Mesenchymal stem cell (in vitro differentiated cells and primary cell): ENCODE measurements around the gene PGGHG.

Source experiments
- DNase-seq: peaks from one replicate; pipeline ENCODE4 v3.0.0-alpha.2; 2013
- H2AFZ ChIP-seq: one replicate; pipeline ENCODE4 v1.6.1; 2013; ENCODE audit warnings: low read depth, mild to moderate bottlenecking, control low read depth, inconsistent platforms, low read length, moderate library complexity
- H2AK5ac ChIP-seq: 2 replicates; pipeline ENCODE4 v1.6.1; 2013; ENCODE audit warnings: low read length, moderate library complexity, mild to moderate bottlenecking, inconsistent platforms; ENCODE audit not compliant: severe bottlenecking
- H2BK120ac ChIP-seq: one replicate; pipeline ENCODE4 v1.6.1; 2013; ENCODE audit warnings: low read depth, mild to moderate bottlenecking, inconsistent platforms, low read length, moderate library complexity
- H2BK12ac ChIP-seq, 2 experiments: one replicate each; pipeline ENCODE4 v1.6.1; 2013; ENCODE audit warnings: inconsistent platforms in 2 of 2, low read length in 2 of 2, mild to moderate bottlenecking in 2 of 2, moderate library complexity in 2 of 2, control low read depth in 1 of 2
- H2BK15ac ChIP-seq: one replicate; pipeline ENCODE4 v1.6.1; 2013; ENCODE audit warnings: mild to moderate bottlenecking, low read depth, inconsistent platforms; ENCODE audit not compliant: poor library complexity, severe bottlenecking
- H2BK5ac ChIP-seq: 2 replicates; pipeline ENCODE4 v1.6.1; 2013; ENCODE audit warnings: low read depth, mild to moderate bottlenecking, low read length, control low read depth, inconsistent platforms; ENCODE audit not compliant: poor library complexity, severe bottlenecking
- H3K14ac ChIP-seq, 2 experiments: one replicate each; pipeline ENCODE4 v1.6.1; 2013; ENCODE audit warnings: inconsistent platforms in 2 of 2, low read length in 2 of 2, control low read depth in 1 of 2, mild to moderate bottlenecking in 1 of 2, moderate library complexity in 1 of 2
- H3K18ac ChIP-seq, 2 experiments: one replicate each; pipeline ENCODE4 v1.6.1; 2013; ENCODE audit warnings: inconsistent platforms in 2 of 2, low read length in 2 of 2, control low read depth in 1 of 2, low read depth in 1 of 2, mild to moderate bottlenecking in 1 of 2
- H3K23ac ChIP-seq, 2 experiments: one replicate each; pipeline ENCODE4 v1.6.1; 2013; ENCODE audit warnings: inconsistent platforms in 2 of 2, low read length in 2 of 2, mild to moderate bottlenecking in 2 of 2, moderate library complexity in 2 of 2, control low read depth in 1 of 2
- H3K27ac ChIP-seq: 2 replicates; pipeline ENCODE4 v1.5.1; 2013; ENCODE audit warnings: mild to moderate bottlenecking, moderate library complexity, low read length, control low read depth, inconsistent platforms; ENCODE audit not compliant: poor library complexity, severe bottlenecking
- H3K27me3 ChIP-seq, 2 experiments: 2 replicates each; pipeline versions ENCODE4 v1.6.1 to v1.7.0; 2013; ENCODE audit warnings: low read length in 2 of 2, mild to moderate bottlenecking in 2 of 2, moderate library complexity in 2 of 2, control low read depth in 1 of 2, inconsistent platforms in 1 of 2; ENCODE audit not compliant: control insufficient read depth in 1 of 2, insufficient read depth in 1 of 2
- H3K36me3 ChIP-seq, 2 experiments: 2 replicates each; pipeline versions ENCODE4 v1.6.1 to v1.7.0; 2013; ENCODE audit warnings: low read length in 2 of 2, control low read depth in 1 of 2, inconsistent platforms in 1 of 2, low read depth in 1 of 2, mild to moderate bottlenecking in 1 of 2; ENCODE audit not compliant: insufficient read depth in 2 of 2, control insufficient read depth in 1 of 2
- H3K4ac ChIP-seq, 2 experiments: one replicate each; pipeline ENCODE4 v1.6.1; 2013; ENCODE audit warnings: inconsistent platforms in 2 of 2, low read length in 2 of 2, mild to moderate bottlenecking in 2 of 2, moderate library complexity in 2 of 2, control low read depth in 1 of 2, low read depth in 1 of 2
- H3K4me1 ChIP-seq: 2 replicates; pipeline ENCODE4 v1.6.1; 2013; ENCODE audit warnings: low read depth, low read length, control low read depth; ENCODE audit not compliant: control insufficient read depth, insufficient read depth
- H3K4me2 ChIP-seq: 2 replicates; pipeline ENCODE4 v1.6.1; 2013; ENCODE audit warnings: low read length, mild to moderate bottlenecking, inconsistent platforms; ENCODE audit not compliant: poor library complexity, severe bottlenecking
- H3K4me3 ChIP-seq, 2 experiments: 2 replicates each; pipeline versions ENCODE4 v1.5.1 to v1.7.0; 2013; ENCODE audit warnings: low read length in 2 of 2, mild to moderate bottlenecking in 2 of 2, control low read depth in 1 of 2, low read depth in 1 of 2; ENCODE audit not compliant: insufficient read depth in 1 of 2
- H3K79me1 ChIP-seq: replicated peaks from 2 replicates; pipeline ENCODE4 v1.6.1; 2013; ENCODE audit warnings: mild to moderate bottlenecking, control low read depth, low read length, inconsistent platforms; ENCODE audit not compliant: poor library complexity, severe bottlenecking
- H3K9ac ChIP-seq: 2 replicates; pipeline ENCODE4 v1.7.0; 2013; ENCODE audit warnings: mild to moderate bottlenecking, low read length, moderate library complexity
- H3K9me3 ChIP-seq: 2 replicates; pipeline ENCODE4 v1.7.0; 2013; ENCODE audit warnings: mild to moderate bottlenecking, low read length; ENCODE audit not compliant: control insufficient read depth
- H4K8ac ChIP-seq: one replicate; pipeline ENCODE4 v1.6.1; 2013; ENCODE audit warnings: inconsistent platforms, mild to moderate bottlenecking, low read length, moderate library complexity
- H4K91ac ChIP-seq: one replicate; pipeline ENCODE4 v1.6.1; 2013; ENCODE audit warnings: mild to moderate bottlenecking, low read length, inconsistent platforms
- WGBS: methylation state at CpG from one replicate; pipeline ENCODE4 v1.1.7; 2013; ENCODE audit warnings: mixed read lengths; 5-methylcytosine and 5-hydroxymethylcytosine counted together

The PGGHG gene

DNA sequence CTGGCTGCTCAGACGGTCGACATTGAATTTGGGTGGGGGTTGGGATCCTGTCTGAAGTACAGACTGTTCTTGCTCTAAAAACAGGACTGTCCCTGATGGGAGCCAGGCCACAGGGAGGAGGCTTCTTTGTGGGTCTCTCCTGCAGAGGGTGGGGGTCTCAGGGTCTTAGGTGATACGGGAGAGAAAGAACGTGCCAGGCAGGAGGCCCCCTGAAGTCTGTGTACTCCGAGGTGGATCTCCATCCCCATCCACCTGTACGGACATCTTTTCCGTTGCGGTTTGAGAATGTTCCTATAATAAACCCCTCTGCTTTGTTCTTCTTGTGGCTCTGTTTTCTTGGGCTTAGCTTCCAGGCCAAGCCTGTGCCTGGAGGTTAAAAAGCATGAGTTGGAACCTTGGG is 36.3 kb upstream of the PGGHG start:
- Histone ChIP-seq H2AFZ (no peak overlapping the region), H3K36me3 (peaks cover 46 to 61% of the 10 kb centered on the region in 2 experiments), H2BK15ac (no peak overlapping the region), H2BK5ac (no peak overlapping the region), H3K27ac (no peak overlapping the region), H3K18ac (no peak overlapping the region), H3K9me3 (no peaks in the 10 kb centered on the region), H3K4me2 (no peak overlapping the region), H3K4me3 (no peak overlapping the region), H3K23ac (no peak overlapping the region), H3K27me3 (peaks cover 0 to 7% of the 10 kb centered on the region in 2 experiments), H3K9ac (no peak overlapping the region), H3K4ac (no peak overlapping the region), H4K8ac (no peak overlapping the region), H3K4me1 (no peaks in the 10 kb centered on the region), H2BK12ac (no peak overlapping the region), H4K91ac (no peak overlapping the region), H3K14ac (no peak overlapping the region), H2BK120ac (no peak overlapping the region), H2AK5ac (no peak overlapping the region), H3K79me1 (peaks cover 10% of the 10 kb centered on the region)
- 97% methylated on average over 6 of the region's 8 CpGs for WGBS
- no peak for DNase-seq

DNA sequence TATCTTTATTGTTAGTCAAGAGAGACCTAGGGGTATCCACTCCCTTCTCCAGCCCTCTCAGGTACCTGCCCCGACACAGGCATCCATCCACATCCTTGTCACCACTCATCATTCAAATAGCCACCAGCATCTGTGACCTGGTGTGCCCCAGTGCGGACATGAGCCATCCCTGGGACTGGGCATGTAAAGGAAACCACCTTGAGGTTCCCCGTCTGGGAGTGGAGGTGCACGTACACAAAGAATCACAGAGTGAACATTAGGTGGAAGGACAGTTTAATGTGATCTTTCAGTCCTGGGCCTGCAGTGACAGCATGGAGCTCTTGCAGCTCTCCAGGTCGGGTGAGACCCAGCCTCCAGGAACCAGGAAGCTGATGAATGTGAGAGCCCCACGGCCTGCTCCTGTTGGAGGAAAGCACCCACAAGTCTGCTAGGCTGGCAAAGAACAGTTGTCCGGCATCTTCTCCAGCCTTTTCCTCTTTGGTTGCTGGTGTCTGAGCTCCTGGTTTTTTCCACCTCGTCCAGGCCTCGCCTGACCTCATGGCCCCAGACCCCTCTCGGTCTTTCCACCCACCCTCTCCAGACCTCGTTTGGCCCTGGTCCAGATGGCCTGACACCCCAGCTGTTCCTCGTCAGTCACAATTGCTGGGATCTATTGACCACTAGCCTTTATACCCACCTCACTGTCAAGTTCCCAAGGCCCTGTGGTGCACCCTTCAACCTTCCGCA is 35.6 kb upstream of the PGGHG start:
- no peak overlapping the region for H3K27ac ChIP-seq
- H3K27me3 ChIP-seq, result peaks cover 0 to 13% of the 10 kb centered on the region in 2 experiments
- H3K4me2 ChIP-seq, result no peak overlapping the region
- H2BK12ac ChIP-seq, result no peak overlapping the region
- DNase-seq, result no peak
- H2BK120ac ChIP-seq, result no peak overlapping the region
- H3K23ac ChIP-seq, result no peak overlapping the region
- no peak overlapping the region for H3K4ac ChIP-seq
- H3K4me1 ChIP-seq, result no peaks in the 10 kb centered on the region
- no peak overlapping the region for H4K8ac ChIP-seq
- no peaks in the 10 kb centered on the region for H3K9me3 ChIP-seq
- no peak overlapping the region for H2AFZ ChIP-seq
- H2BK15ac ChIP-seq, result no peak overlapping the region
- peaks cover 43 to 55% of the 10 kb centered on the region in 2 experiments for H3K36me3 ChIP-seq
- H2AK5ac ChIP-seq, result no peak overlapping the region
- H4K91ac ChIP-seq, result no peak overlapping the region
- 85% methylated on average over 13 of the region's 13 CpGs for WGBS
- H3K79me1 ChIP-seq, result peaks cover 10% of the 10 kb centered on the region
- no peak overlapping the region for H3K14ac ChIP-seq
- H2BK5ac ChIP-seq, result no peak overlapping the region
- H3K4me3 ChIP-seq, result no peak overlapping the region
- no peak overlapping the region for H3K9ac ChIP-seq
- no peak overlapping the region for H3K18ac ChIP-seq

DNA sequence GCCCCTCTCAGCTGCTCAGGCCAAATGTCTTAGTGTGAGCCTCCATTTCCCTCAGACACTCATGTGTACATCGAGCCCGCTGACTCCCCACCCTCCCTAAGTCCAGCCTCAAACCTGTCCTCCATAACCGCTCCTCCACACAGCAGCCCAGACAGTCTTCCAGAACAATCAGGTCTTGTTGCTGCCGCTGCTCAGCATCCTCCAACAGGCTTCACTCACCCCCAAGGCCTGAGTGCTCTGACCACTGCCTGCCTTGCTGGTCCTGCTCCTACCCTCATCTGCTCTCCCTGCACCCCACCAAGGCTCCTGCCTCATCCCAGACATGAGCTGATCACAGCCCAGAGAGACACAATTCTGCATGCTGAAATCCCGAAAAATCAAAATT is 35.0 kb upstream of the PGGHG start:
- Histone ChIP-seq H2BK120ac (no peak overlapping the region), H3K4me3 (no peak overlapping the region), H2BK15ac (no peak overlapping the region), H4K8ac (no peak overlapping the region), H2BK12ac (no peak overlapping the region), H3K27ac (no peak overlapping the region), H3K4ac (no peak overlapping the region), H3K79me1 (peaks cover 7% of the 10 kb centered on the region), H3K9me3 (no peaks in the 10 kb centered on the region), H2AK5ac (no peak overlapping the region), H3K14ac (no peak overlapping the region), H3K18ac (no peak overlapping the region), H4K91ac (no peak overlapping the region), H2BK5ac (no peak overlapping the region), H3K23ac (no peak overlapping the region), H3K4me1 (no peaks in the 10 kb centered on the region), H2AFZ (no peak overlapping the region), H3K9ac (no peak overlapping the region), H3K4me2 (no peak overlapping the region), H3K36me3 (peaks cover 40 to 49% of the 10 kb centered on the region in 2 experiments), H3K27me3 (peaks cover 0 to 16% of the 10 kb centered on the region in 2 experiments)
- 77% methylated on average over 4 of the region's 5 CpGs for WGBS
- no peak for DNase-seq

DNA sequence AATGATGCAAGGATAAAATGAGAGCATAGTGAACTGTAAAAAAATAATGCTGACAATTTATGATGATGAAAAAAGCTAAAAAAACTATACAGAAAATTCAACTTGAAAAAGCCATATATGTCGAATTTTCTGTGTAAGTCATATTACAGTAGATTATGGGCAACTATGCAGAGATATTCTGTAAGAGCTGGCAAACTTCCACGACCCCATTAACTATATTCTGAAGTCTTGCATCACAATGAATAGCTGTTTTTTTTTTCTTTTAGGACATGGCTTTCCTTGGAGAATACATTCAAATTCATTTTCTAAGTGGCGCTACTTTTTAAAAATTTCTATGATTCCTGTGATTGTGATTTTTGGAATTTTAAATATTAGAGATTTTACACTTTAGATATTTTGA is 33.8 kb upstream of the PGGHG start:
- peaks cover 3% of the 10 kb centered on the region for H3K79me1 ChIP-seq

More for the DNA sequence above, 33.8 kb upstream of the PGGHG start:
- no peak overlapping the region for H2BK15ac ChIP-seq
- no peak overlapping the region for H2AK5ac ChIP-seq
- H4K91ac ChIP-seq, result no peak overlapping the region
- H2BK120ac ChIP-seq, result no peak overlapping the region
- no peak for DNase-seq
- no peak overlapping the region for H2BK12ac ChIP-seq
- H3K9me3 ChIP-seq, result no peaks in the 10 kb centered on the region
- peaks cover 33 to 38% of the 10 kb centered on the region in 2 experiments for H3K36me3 ChIP-seq
- no peak overlapping the region for H3K23ac ChIP-seq
- no peak overlapping the region for H2AFZ ChIP-seq
- H3K4me3 ChIP-seq, result no peak overlapping the region
- no peak overlapping the region for H3K9ac ChIP-seq
- H3K14ac ChIP-seq, result no peak overlapping the region
- no peak overlapping the region for H2BK5ac ChIP-seq
- no peak overlapping the region for H3K4ac ChIP-seq
- H3K27ac ChIP-seq, result no peak overlapping the region
- H3K4me2 ChIP-seq, result no peak overlapping the region
- H3K27me3 ChIP-seq, result peaks cover 0 to 29% of the 10 kb centered on the region in 2 experiments
- no peak overlapping the region for H4K8ac ChIP-seq
- WGBS, result no CpG with 5 or more reads among the region's 3 CpGs
- no peaks in the 10 kb centered on the region for H3K4me1 ChIP-seq
- no peak overlapping the region for H3K18ac ChIP-seq
